ENCODE results near the gene SEPTIN10.

The SEPTIN10 gene

GRCh38 chr2:109523121-109523520 lies 90.6 kb downstream of the SEPTIN10 start:
- no peak for DNase-seq (ENCODE audit: low spot score)

DNA sequence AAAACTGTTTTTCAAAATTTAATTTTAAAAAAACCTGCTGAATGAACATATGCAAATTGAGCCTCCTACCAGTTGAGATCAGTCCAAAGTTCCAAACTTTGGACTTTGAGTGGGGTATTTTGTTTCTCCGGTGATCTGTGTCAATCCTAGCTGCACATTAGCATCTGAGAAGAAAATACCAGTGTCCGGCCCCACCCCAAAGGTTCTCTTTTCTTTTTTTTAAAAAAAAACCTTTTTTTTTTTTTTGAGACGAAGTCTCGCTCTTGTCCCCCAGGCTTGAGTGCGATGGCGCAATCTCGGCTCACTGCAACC lies 91.7 kb downstream of the SEPTIN10 start:
- DNase-seq (ENCODE audit: low spot score): no peak

- no peak for DNase-seq (ENCODE audit: low spot score)
Observed at GRCh38 chr2:109521233-109522062, 92.3 kb downstream of the SEPTIN10 start.

DNA sequence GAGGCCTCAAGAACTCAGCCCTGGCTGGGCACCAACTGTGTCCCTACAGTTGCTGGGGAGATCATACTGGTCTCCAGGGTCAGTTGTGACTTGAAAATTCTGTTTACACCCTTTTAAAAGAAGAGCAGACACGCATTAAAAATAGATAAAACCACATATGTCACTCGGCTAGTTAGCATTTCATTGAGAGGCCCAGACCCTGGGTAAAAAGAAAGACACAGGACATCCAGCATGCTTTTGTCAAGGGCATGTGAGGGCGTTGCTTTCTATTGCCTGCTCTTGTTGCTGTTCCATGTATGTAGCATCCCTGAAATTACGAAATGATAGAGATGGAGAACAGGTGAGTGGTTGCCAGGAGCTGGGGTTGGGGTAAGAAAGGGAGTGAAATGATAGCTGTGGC lies 94.3 kb downstream of the SEPTIN10 start:
- no peak for DNase-seq (ENCODE audit: low spot score)

DNA sequence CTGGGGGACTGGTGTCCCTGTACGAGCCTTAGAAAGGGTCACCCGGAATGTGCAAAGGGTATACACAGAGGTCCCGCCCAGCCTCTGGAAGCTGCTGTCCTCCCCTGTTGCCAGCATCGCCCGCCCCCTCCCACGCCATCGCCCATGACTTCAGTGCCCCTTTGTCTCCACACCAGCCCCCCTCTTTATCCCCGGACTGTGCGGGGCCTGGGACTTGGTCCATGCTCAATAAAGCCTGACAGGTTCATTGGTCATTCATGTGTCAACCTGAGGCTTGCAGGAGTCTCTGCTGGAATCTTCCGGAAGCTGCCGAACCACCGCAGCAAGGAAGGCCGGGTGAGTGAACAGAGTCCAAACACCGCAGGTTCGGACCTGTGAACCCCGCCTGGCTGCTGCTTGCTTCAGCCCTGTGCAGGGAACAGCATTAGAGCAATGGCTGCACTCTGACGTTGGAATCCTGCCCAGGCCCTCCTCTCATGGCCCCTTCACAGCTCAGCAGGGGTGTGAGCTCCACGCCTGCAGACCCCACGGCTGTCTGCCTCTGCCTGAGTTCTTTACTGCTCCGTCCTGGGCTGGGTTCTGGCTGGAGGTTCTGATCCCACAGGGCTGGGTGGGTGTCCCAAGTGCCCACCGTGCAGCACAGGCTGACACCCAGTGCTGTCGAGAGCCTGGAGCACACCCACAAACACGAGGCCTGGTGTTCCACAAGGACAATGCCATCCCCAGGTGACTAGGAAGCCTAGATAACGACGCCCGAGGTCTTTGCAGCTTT lies 96.5 kb downstream of the SEPTIN10 start:
- DNase-seq (ENCODE audit: low spot score): no peak

- DNase-seq (ENCODE audit: low spot score): no peak
Observed at GRCh38 chr2:109516445-109517117, 97.2 kb downstream of the SEPTIN10 start.

GRCh38 chr2:109514857-109515256 lies 98.9 kb downstream of the SEPTIN10 start:
- no peak for DNase-seq (ENCODE audit: low spot score)

DNA sequence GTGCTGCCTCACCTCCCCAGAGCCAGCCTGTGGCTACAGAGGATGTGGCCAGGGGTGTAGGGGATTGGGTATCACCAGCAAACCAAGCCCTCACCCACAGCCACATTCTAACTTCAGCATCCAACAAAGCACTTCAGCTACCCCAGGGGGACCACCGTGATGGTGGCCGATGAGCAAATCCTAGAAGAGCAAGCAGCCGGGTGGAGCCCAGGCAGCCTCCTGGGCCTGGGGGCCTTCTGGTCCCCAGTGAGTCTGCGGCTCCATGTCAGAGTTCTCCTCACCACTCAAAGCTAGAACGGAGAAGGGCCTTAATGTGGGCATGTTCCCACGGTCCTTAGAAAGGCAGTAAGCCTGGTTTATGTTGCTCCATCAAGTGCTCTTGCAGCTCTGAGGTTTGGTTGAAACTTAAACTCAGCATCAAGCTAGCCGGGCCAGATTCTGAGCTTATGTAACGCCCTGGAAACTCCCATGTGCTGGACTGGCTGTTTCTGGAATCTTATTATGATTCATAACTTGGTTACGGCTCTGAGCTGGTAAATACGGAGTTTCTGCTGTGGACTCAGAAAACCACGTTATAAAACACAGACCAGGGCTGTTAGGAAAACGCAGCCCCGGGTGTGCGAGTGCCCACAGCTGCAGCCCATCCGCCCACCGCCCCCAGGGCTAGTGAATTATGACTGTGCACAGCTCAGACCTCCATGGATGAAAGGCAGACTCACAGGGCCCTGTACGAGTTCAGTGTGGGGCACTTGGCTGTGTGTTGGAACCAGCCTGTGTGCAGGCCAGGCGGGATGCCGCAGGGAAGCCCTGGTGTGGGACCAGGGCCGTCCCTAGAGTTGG lies 99.8 kb downstream of the SEPTIN10 start:
- DNase-seq (ENCODE audit: low spot score): no peak

DNA sequence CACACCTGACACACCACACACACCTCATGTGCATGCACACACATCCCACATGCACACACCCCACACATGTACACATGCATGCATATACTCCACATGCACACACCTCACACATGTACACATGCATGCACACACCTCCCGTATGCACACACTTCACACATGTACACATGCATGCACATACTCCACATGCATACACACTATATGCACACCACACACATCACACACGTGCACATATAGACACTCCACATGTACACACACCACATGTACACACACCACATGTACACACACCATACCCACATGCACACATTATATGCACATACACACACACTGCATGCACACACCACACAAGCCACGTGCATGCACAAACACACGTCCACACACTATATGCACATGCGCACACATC lies 100.5 kb downstream of the SEPTIN10 start:
- no peak for DNase-seq (ENCODE audit: low spot score)

DNA sequence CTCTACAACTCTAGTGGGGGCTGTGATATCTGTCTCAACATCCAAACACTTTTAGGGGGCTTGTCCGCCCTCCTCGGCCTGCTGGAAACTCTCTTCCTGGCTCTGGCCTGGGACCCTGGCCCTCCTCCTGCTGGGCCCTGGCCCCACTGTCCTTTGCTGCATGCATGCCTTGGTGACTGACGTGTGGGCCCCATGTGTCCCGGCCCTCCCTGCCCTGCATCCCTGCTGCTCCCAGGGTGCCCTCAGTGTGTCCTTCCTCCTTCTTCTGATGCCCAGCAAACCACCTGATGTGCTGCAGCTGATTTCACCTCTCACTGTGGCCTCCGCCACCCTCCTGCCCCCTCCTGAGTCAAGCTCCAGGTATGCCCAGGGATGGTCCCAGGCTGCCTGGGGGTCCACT lies 101.7 kb downstream of the SEPTIN10 start:
- DNase-seq (ENCODE audit: low spot score): no peak

- DNase-seq (ENCODE audit: low spot score): no peak
Observed at GRCh38 chr2:109511168-109511567, 102.6 kb downstream of the SEPTIN10 start.

DNA sequence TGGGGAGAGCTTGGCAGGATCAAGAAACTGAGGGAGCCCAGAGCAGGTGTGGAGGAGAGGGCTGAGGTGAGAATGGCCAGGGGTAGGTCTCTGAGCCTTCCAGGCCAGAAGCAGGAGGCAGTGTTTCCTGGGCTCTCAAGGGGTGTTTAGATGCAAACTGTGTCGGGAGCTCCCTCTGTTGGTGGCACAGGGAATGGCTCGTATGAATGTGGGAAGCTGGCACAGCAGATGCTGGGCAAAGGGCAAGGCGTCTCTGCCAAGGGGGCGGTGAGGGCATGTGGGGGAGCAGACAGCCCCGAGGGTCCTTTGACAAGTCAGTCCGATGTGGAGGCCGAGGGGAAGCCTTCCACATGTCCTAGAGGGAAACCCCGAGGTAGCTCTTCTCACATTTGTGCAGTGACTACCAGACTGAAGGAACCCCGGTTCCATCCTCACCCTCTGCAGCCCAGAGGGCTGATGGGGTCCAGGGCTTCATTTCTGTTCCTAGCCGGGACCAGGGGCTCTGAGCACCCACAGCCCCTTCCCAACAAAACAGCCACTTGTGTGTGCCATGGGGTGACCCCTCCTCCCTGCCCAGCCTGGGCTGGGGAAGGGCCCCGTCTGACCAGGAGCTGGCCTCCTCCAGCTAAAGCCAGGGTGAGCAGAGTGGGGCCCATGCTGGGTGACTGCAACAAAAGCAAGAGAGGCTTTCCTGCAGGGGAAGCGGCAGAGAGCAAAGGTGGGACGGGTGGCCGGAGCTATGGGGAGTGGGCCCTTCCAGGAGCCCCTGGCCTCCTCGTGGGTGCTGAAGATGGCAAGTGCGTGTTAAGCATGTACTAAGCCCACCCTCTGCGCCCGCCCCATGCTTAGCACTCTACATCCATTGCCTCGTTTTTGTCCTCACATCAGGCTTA lies 103.4 kb downstream of the SEPTIN10 start:
- peak; percentile 66 for DNase-seq (ENCODE audit: low spot score)

DNA sequence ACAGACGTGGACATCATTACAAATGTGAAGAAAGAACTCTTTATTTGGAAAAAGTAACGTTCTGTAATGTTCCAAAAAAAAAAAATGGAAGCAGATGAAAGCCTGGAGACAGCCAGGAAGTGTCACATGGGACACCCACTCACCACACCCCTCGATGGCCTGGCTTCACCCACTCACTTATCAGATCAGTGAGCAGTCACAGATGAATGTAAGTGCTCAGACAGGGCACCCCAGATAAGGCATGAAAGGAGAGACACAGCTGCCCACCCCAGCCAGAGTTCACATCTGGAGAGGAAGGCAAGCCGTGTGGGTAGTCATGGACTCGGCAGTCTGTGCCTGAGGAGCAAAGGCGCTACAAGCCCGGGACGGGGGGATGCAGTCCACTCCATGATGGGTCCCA lies 105.2 kb downstream of the SEPTIN10 start:
- no peak for DNase-seq (ENCODE audit: low spot score)

- DNase-seq (ENCODE audit: low spot score): no peak
Observed at GRCh38 chr2:109507828-109508227, 105.9 kb downstream of the SEPTIN10 start.

GRCh38 chr2:109507217-109507616 lies 106.5 kb downstream of the SEPTIN10 start:
- peak; percentile 72 for DNase-seq (ENCODE audit: low spot score)

GRCh38 chr2:109503191-109503590 lies 110.6 kb downstream of the SEPTIN10 start:
- no peak for DNase-seq (ENCODE audit: low spot score)

GRCh38 chr2:109501461-109501860 lies 112.3 kb downstream of the SEPTIN10 start:
- no peak for DNase-seq (ENCODE audit: low spot score)

- no peak for DNase-seq (ENCODE audit: low spot score)
Observed at GRCh38 chr2:109500910-109501309, 112.9 kb downstream of the SEPTIN10 start.

DNA sequence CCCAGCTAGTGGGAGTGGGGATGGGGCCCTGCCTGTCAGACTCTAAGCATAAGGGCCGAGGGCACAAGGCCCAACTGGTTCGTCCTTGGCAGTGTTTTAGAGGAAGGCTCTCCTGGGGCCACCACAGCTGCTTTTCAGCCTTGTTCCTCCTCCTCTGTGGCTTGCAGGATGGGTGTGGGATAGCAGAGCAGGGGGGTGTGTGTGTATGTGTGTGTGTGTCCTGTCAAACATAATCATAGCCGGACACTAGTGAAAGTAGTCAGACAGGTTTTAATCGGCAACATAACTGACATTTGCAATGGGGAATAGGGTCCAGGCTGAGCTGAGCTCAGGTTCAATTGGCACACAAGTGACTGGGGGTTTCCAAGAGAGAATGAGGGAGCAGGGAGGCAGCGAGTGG lies 114.2 kb downstream of the SEPTIN10 start:
- DNase-seq (ENCODE audit: low spot score): no peak

- DNase-seq (ENCODE audit: low spot score): no peak
Observed at GRCh38 chr2:109498906-109499305, 114.9 kb downstream of the SEPTIN10 start.

Measured in pons (tissue), 1 donor.